Cardiac muscle cell (in vitro differentiated cells and primary cell): ENCODE measurements around the gene GSG1L. TPM values are rescaled to one million over a fixed set of nuclear protein-coding genes. Genes with fewer than 3 reads are reported as not detected.
A peak's percentile ranks its signal among the peaks of the same experiment; 100 is the strongest.

ENCODE experiments used
- DNase-seq, 2 donors: peaks; one replicate each; pipeline versions ENCODE4 v3.0.0 to v3.0.0-alpha.2; 2010 to 2017; ENCODE audit warnings: low read depth in 1 of 2, low spot score in 1 of 2
- H3K27ac ChIP-seq: fragments of 200-600 bp; sonication (generic); 2 replicates; pipeline ENCODE4 v1.5.1; 2016
- H3K27me3 ChIP-seq: fragments of 200-600 bp; sonication (generic); 2 replicates; pipeline ENCODE4 v1.6.0; 2016; ENCODE audit warnings: control low read depth
- H3K36me3 ChIP-seq: fragments of 200-600 bp; sonication (generic); 2 replicates; pipeline ENCODE4 v1.5.1; 2016; ENCODE audit warnings: control low read depth
- H3K4me1 ChIP-seq: fragments of 200-600 bp; sonication (generic); 2 replicates; pipeline ENCODE4 v1.8.1; 2017; ENCODE audit warnings: low read depth, mild to moderate bottlenecking, mixed run types
- H3K4me3 ChIP-seq: fragments of 200-600 bp; sonication (generic); 2 replicates; pipeline ENCODE4 v1.5.1; 2016; ENCODE audit warnings: mild to moderate bottlenecking
- H3K9me3 ChIP-seq: fragments of 200-600 bp; sonication (generic); 2 replicates; pipeline ENCODE4 v1.5.1; 2017; ENCODE audit warnings: low read depth, mild to moderate bottlenecking, control low read depth
- CTCF ChIP-seq: IDR thresholded peaks from 2 replicates; pipeline ENCODE4 v1.5.1; 2012; ENCODE audit warnings: low read depth, mild to moderate bottlenecking, low read length
- polyA plus RNA-seq: library from polyadenylated mRNA; unstranded; fragments of >200 nt; fragmentation: Nextera tagmentation; extraction: Ambion mirVana; gene quantifications from 2 replicates; pipeline ENCODE4 v1.2.1, GENCODE V29; 2016
- total RNA-seq: library from RNA; depleted of rRNA; stranded (reverse); fragments of >200 nt; gene quantifications from 2 replicates; pipeline ENCODE4 v1.2.3, GENCODE V29; 2016

The GSG1L gene
- total RNA-seq (1.1 TPM in 1 of 2 replicates, not detected in the other), polyA plus RNA-seq (not detected in 2 replicates)

GRCh38 chr16:28063591-28064061, at the start of gene GSG1L:
GSG1L (minus strand) TSS chr16:28063714; CDS start chr16:28063424, 290 bp downstream.
- H3K27me3 ChIP-seq: peaks cover 80% of the 10 kb centered on the region
- H3K4me3 ChIP-seq: peak within 1 kb of the TSS; percentile 32

GRCh38 chr16:28112908-28113307, 49.4 kb upstream of the GSG1L start:
- no peaks in the 10 kb centered on the region for H3K9me3 ChIP-seq
- H3K4me1 ChIP-seq: no peaks in the 10 kb centered on the region
- DNase-seq: no peak
- H3K36me3 ChIP-seq: peaks cover 19% of the 10 kb centered on the region
- H3K4me3 ChIP-seq: no peak overlapping the region
- no peak overlapping the region for H3K27ac ChIP-seq
- no peak for TF ChIP-seq CTCF
- H3K27me3 ChIP-seq: no peaks in the 10 kb centered on the region

More at GRCh38 chr16:28063591-28064061, at the start of gene GSG1L:
- TF ChIP-seq CTCF: no peak
- no peaks in the 10 kb centered on the region for H3K36me3 ChIP-seq
- no peaks in the 10 kb centered on the region for H3K9me3 ChIP-seq
- DNase-seq: peak in 1 of 2 donors; percentile 37
- H3K4me1 ChIP-seq: no peaks in the 10 kb centered on the region
- H3K27ac ChIP-seq: no peak within 1 kb of the TSS

- Histone ChIP-seq H3K27me3 (no peaks in the 10 kb centered on the region), H3K27ac (no peak overlapping the region), H3K4me3 (no peak overlapping the region), H3K9me3 (no peaks in the 10 kb centered on the region), H3K4me1 (no peaks in the 10 kb centered on the region), H3K36me3 (peaks cover 18% of the 10 kb centered on the region)
- no peak for DNase-seq
- no peak for TF ChIP-seq CTCF
These were observed 47.5 kb upstream of the GSG1L start for GRCh38 chr16:28110977-28111376.

- Histone ChIP-seq H3K27ac (no peak overlapping the region), H3K4me3 (no peak overlapping the region), H3K36me3 (peaks cover 16% of the 10 kb centered on the region), H3K27me3 (no peaks in the 10 kb centered on the region), H3K9me3 (no peaks in the 10 kb centered on the region), H3K4me1 (no peaks in the 10 kb centered on the region)
- DNase-seq: peak in 1 of 2 donors; percentile 48
- TF ChIP-seq CTCF: no peak
These were observed 47.0 kb upstream of the GSG1L start for GRCh38 chr16:28110479-28110878.

- Histone ChIP-seq H3K4me1 (no peaks in the 10 kb centered on the region), H3K27me3 (no peaks in the 10 kb centered on the region), H3K4me3 (no peak overlapping the region), H3K36me3 (peaks cover 15% of the 10 kb centered on the region), H3K9me3 (no peaks in the 10 kb centered on the region), H3K27ac (no peak overlapping the region)
- peak in 1 of 2 donors; percentile 72 for DNase-seq
- TF ChIP-seq CTCF: no peak
These were observed 46.6 kb upstream of the GSG1L start for GRCh38 chr16:28110074-28110473.
